K562 (cell line): ENCODE data around the gene HOXD1. TPM values are rescaled to one million over a fixed set of nuclear protein-coding genes. Genes with fewer than 3 reads are reported as not detected.

ENCODE experiments used
- CAMTA2 ChIP-seq: fragments of 250-450 bp; sonication (Bioruptor Pico); conservative IDR thresholded peaks from 2 replicates; pipeline ENCODE4 v1.5.1; 2022
- MGA ChIP-seq: fragments of 450-650 bp; IDR thresholded peaks from 2 replicates; pipeline ENCODE4 v1.6.1; 2016; ENCODE audit warnings: mild to moderate bottlenecking, moderate library complexity
- PHB ChIP-seq: fragments of 250-450 bp; sonication (Bioruptor Pico); IDR thresholded peaks from 2 replicates; pipeline ENCODE4 v1.5.0; 2021
- POLR2G ChIP-seq: fragments of 200-400 bp; formaldehyde crosslinking; IDR thresholded peaks from 2 replicates; pipeline ENCODE4 v1.6.1; 2017; ENCODE audit warnings: low read depth, mild to moderate bottlenecking, antibody characterized with exemption, low read length, moderate library complexity
- POLR2H ChIP-seq: IDR thresholded peaks from 2 replicates; pipeline ENCODE4 v1.6.1; 2016; ENCODE audit warnings: missing genetic modification characterization, low read depth, mild to moderate bottlenecking, control low read depth, missing compliant biosample characterization, moderate library complexity
- SIRT6 ChIP-seq: IDR thresholded peaks from one replicate; pipeline ENCODE4 v1.6.1; 2012; ENCODE audit warnings: low read depth, mild to moderate bottlenecking, control low read depth, inconsistent platforms, low read length, moderate library complexity
- TEAD1 ChIP-seq, 2 experiments: fragments of 450-650 bp in 1 of 2; sonication (generic) in 1 of 2; formaldehyde crosslinking; IDR thresholded peaks; 2 replicates each; pipeline versions ENCODE4 v1.4.0 to v1.8.0; 2020 to 2022; ENCODE audit warnings: mild to moderate bottlenecking in 2 of 2, missing genetic modification reagents in 1 of 2
- ZNF282 ChIP-seq: sonication (generic); formaldehyde crosslinking; IDR thresholded peaks from 2 replicates; pipeline ENCODE4 v1.8.1; 2023; ENCODE audit warnings: missing genetic modification reagents
- ZNF311 ChIP-seq: fragments of 250-450 bp; sonication (Bioruptor Pico); IDR thresholded peaks from 2 replicates; pipeline ENCODE4 v1.4.0; 2020; ENCODE audit warnings: mild to moderate bottlenecking, moderate library complexity
- ZNF668 ChIP-seq: fragments of 250-450 bp; sonication (Bioruptor Pico); IDR thresholded peaks from 2 replicates; pipeline ENCODE4 v1.8.0; 2022; ENCODE audit warnings: mild to moderate bottlenecking, inconsistent platforms
- polyA plus RNA-seq, 8 experiments: library from polyadenylated mRNA; depleted of rRNA in 4 of 8; stranded (reverse) in 5 of 8; unstranded in 3 of 8; fragments of >200 nt; fragmentation: Nextera tagmentation in 2 of 8; fragmentation: Illumina TruSeq in 1 of 8; extraction: Ambion mirVana in 2 of 8; extraction: Trizol in 1 of 8; gene quantifications; 2 replicates each; pipeline versions ENCODE4 v1.2.1 to v1.2.3, GENCODE V29; 2011 to 2014; ENCODE audit warnings: inconsistent platforms in 1 of 8, missing spikeins in 1 of 8
- total RNA-seq, 7 experiments: library from RNA; depleted of rRNA in 6 of 7; stranded (reverse); fragments of >200 nt in 6 of 7; fragmentation: Illumina TruSeq in 2 of 7; extraction: Trizol in 2 of 7; gene quantifications; 2 replicates each; pipeline versions ENCODE4 v1.2.1 to v1.2.3, GENCODE V29; 2011 to 2021; ENCODE audit warnings: low replicate concordance in 1 of 7
- TF ChIP-seq, protein P1 (sequence below): fragments of 450-650 bp; IDR thresholded peaks from 2 replicates; pipeline ENCODE4 v1.6.1; 2017; ENCODE audit warnings: antibody characterized with exemption, mild to moderate bottlenecking

HOXD1 gene
- total and polyA plus RNA-seq, 9 of the 15 experiments (the other 6 are each of a cell fraction or from before 2014, with no cell fraction given), result not detected

- TF ChIP-seq MGA, result peak; percentile 83
- TF ChIP-seq TEAD1 (CRISPR knock-in tag; IDR thresholded peaks at IDR 0.05), result peak in 1 of 2 experiments; percentile 70; a peak in 2 of 4 replicates
- no peak for TF ChIP-seq ZNF311 (CRISPR knock-in tag)
- TF ChIP-seq ZNF668 (CRISPR knock-in tag), result no peak
- TF ChIP-seq, protein P1, sequence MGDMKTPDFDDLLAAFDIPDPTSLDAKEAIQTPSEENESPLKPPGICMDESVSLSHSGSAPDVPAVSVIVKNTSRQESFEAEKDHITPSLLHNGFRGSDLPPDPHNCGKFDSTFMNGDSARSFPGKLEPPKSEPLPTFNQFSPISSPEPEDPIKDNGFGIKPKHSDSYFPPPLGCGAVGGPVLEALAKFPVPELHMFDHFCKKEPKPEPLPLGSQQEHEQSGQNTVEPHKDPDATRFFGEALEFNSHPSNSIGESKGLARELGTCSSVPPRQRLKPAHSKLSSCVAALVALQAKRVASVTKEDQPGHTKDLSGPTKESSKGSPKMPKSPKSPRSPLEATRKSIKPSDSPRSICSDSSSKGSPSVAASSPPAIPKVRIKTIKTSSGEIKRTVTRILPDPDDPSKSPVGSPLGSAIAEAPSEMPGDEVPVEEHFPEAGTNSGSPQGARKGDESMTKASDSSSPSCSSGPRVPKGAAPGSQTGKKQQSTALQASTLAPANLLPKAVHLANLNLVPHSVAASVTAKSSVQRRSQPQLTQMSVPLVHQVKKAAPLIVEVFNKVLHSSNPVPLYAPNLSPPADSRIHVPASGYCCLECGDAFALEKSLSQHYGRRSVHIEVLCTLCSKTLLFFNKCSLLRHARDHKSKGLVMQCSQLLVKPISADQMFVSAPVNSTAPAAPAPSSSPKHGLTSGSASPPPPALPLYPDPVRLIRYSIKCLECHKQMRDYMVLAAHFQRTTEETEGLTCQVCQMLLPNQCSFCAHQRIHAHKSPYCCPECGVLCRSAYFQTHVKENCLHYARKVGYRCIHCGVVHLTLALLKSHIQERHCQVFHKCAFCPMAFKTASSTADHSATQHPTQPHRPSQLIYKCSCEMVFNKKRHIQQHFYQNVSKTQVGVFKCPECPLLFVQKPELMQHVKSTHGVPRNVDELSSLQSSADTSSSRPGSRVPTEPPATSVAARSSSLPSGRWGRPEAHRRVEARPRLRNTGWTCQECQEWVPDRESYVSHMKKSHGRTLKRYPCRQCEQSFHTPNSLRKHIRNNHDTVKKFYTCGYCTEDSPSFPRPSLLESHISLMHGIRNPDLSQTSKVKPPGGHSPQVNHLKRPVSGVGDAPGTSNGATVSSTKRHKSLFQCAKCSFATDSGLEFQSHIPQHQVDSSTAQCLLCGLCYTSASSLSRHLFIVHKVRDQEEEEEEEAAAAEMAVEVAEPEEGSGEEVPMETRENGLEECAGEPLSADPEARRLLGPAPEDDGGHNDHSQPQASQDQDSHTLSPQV, result no peak
- TF ChIP-seq POLR2G, result no peak
- no peak for TF ChIP-seq PHB (CRISPR knock-in tag)
- no peak for TF ChIP-seq SIRT6
- TF ChIP-seq POLR2H (tag), result no peak
- no peak for TF ChIP-seq ZNF282 (CRISPR knock-in tag)
- TF ChIP-seq CAMTA2 (CRISPR knock-in tag), result no peak
These were observed 47.8 kb upstream of the HOXD1 start (continued) for GRCh38 chr2:176140513-176141317.
